Hepatic stellate cell (primary cell): ENCODE measurements around the gene PTPN7.
"Not testable (repeated sequence)": the region's sequence is repeated elsewhere in the genome, so short reads cannot be mapped to it uniquely, and the experiment has no call there.

Source experiments
- DNase-seq: peaks from one replicate; pipeline ENCODE4 v3.0.0; 2011; ENCODE audit warnings: low spot score

PTPN7 gene

GRCh38 chr1:202189918-202190715 lies 29.7 kb upstream of the PTPN7 start:
- no peak for DNase-seq

- peak; percentile 76 for DNase-seq
These were observed 28.8 kb upstream of the PTPN7 start for GRCh38 chr1:202189001-202189790.

- no peak for DNase-seq
These were observed 27.4 kb upstream of the PTPN7 start for GRCh38 chr1:202187697-202188407.

- DNase-seq = no peak
These were observed 26.8 kb upstream of the PTPN7 start for GRCh38 chr1:202187041-202187671.

- no peak for DNase-seq
These were observed 25.9 kb upstream of the PTPN7 start for GRCh38 chr1:202186327-202186726.

- peak; percentile 94 for DNase-seq
These were observed 24.5 kb upstream of the PTPN7 start for GRCh38 chr1:202184750-202185460.

GRCh38 chr1:202182040-202182877 lies 21.9 kb upstream of the PTPN7 start:
- no peak for DNase-seq

- DNase-seq = no peak
These were observed 21.2 kb upstream of the PTPN7 start for GRCh38 chr1:202181586-202181985.

GRCh38 chr1:202180751-202181139 lies 20.3 kb upstream of the PTPN7 start:
- DNase-seq = not testable (repeated sequence)

GRCh38 chr1:202179828-202180750 lies 19.7 kb upstream of the PTPN7 start:
- no peak for DNase-seq

- DNase-seq = no peak
These were observed 16.8 kb upstream of the PTPN7 start for GRCh38 chr1:202176949-202177927.

- DNase-seq = no peak
These were observed 13.6 kb upstream of the PTPN7 start for GRCh38 chr1:202173993-202174392.

- DNase-seq = no peak
These were observed 11.6 kb upstream of the PTPN7 start for GRCh38 chr1:202172015-202172355.

GRCh38 chr1:202171292-202172014 lies 11.1 kb upstream of the PTPN7 start:
- DNase-seq = no peak

- DNase-seq = no peak
These were observed 10.3 kb upstream of the PTPN7 start for GRCh38 chr1:202170726-202171125.

- no peak for DNase-seq
These were observed 8.5 kb upstream of the PTPN7 start for GRCh38 chr1:202168861-202169260.

GRCh38 chr1:202167708-202168415 lies 7.5 kb upstream of the PTPN7 start:
- DNase-seq = no peak
